Endometrial microvascular endothelial cells (primary cell): Measurements from ENCODE around the gene SNX25. TPM values are rescaled to one million over a fixed set of nuclear protein-coding genes. Genes with fewer than 3 reads are reported as not detected.
"Not testable (repeated sequence)": the region's sequence is repeated elsewhere in the genome, so short reads cannot be mapped to it uniquely, and the experiment has no call there.

Source experiments
- in situ Hi-C: cut with HindIII; loops from 2 replicates; pipeline ENCODE4 v1.10.0; 2017; ENCODE audit warnings: low sequenced_read_pairs, low pct_unique_long_range_greater_than_20kb; ENCODE audit errors: inconsistent ontology term
- total RNA-seq: library from RNA; depleted of rRNA; stranded (reverse); fragments of >200 nt; gene quantifications from one replicate; pipeline ENCODE4 v1.2.3, GENCODE V29; 2015; ENCODE audit errors: inconsistent ontology term

The SNX25 gene
- 13.7 TPM for total RNA-seq

DNA sequence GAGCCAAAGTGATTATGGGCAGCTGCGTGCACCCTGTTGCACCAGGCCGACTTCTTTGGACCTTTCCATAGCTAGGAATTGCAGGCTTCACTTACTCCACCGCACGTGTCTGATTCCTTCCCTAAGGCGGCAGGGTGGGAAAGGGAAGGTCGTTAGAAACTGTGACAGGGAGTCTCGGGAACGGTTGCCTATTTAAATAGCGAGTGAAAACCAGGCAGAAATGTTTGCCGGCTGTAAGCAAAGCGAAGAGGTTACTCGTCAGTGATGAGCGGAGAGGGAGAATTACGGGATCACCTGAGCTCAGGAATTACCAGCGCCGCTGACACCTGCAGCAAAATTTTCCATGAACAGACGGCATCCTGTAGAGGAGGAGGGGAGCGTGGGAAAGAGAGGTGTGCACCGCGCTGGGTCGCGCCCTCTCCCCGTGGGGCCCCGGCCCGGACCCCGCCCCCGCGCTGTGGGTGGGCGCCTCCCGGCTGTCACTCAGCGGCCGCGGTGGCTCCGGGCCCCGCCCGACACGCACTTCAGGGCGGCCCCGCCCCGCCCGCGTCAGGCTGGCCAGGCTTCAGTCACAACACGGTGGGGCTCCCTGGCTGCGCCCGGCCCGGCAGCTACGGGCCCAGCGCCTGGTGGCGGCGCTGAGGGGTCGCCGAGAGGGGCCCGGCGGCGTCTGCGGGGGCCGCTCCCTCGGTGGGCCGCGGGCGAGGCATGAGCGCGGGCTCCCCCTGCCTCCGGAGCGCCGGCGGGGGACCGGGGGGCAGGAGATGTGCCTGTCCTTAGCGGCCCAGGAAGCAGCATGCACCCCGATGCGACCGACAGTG lies at the start of gene SNX25:
TSS of gene SNX25 (plus strand) at position 568 of the 821 bp plus-strand sequence. CDS start at position 797, 229 bp downstream.
- in situ Hi-C loops, result no loop called here

DNA sequence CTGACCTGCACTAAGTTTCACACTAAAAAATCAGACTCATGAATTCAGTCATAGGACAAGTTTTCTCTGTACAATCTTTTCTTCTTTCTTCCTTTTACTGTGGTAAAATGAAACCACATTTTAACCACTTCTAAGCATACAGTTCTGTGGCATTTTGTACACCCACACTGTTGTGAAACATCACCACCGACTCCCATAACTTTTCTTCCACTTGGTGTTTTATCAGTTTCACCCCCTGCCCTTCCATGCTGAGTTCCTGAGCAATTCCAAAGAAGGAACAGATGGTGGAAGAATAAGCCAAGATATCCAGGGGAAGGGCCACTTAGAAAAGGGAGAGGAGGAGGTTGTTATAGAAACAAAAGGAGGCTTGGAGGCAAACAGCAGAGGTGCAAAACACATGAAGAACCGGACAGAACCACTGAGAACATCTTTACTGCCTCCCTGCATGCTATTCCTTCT lies 43.8 kb upstream of the SNX25 start:
- in situ Hi-C loops, result no loop called here

DNA sequence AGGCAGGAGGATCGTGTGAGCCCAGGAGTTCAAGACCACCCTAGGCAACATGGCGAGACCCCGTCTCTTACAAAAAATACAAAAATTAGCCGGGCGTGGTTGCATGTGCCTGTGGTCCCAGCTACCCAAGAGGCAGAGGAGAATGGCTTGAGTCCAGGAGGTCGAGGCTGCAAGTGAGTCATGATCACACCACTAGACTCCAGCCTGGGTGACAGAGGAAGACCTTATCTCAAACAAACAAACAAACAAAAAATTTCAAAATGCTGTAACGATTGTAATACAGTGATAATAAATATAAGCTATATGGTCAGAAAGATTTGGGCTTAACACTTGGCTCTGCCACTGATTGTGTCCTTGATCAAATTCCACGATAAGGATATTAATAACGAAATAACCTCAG lies 42.2 kb upstream of the SNX25 start:
- in situ Hi-C loops, result no loop called here

DNA sequence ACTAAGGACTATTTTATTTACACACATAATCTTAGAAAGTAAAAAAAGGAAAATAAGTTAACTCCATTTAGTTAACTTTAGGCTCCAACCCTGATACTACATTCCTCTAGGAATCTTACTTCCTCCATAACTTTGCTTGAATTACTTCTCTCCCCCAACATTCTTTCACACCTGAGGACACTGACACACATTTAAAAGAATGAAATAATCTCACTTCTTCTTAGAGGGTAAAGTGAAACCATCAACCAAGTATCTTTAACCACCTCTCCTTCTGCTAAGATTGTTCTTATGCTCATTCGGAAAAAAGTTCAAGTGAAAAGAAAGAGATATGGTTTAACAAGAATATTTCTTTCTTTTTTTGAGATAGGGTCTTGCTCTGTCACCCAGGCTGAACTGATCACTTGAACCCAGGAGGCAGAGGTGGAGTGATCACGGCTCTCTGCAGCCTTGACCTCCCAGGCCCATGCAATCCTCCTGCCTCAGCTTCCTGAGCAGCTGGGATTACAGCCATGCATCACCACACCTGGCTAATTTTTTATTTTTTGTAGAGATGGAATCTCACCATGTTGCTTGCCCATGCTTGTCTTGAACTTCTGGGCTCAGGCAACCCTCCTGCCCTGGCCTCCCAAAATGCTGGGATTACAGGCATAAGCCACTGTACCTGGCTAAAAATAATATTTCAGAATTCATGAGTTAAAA lies 37.9 kb upstream of the SNX25 start:
- in situ Hi-C loops, result no loop called here

DNA sequence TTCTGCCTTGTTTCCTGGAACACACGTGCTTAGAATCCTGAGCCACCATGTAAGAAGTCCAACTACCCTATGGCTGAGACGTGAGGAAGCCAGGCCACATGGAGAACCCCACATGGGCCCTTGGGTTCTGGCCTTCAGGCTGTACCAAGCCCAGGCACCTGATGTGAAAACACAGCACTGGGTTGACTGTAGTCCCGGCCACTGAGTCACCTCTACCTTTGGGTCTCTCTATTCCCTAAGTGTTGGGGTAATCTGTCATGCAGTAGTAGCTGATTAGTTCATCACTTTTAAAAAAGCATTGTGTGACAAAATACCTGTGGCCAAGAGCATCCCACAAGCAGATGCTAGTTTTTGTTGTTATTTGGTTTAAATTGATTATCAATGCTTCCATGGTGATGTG lies 29.9 kb upstream of the SNX25 start:
- in situ Hi-C loops, result no loop called here

DNA sequence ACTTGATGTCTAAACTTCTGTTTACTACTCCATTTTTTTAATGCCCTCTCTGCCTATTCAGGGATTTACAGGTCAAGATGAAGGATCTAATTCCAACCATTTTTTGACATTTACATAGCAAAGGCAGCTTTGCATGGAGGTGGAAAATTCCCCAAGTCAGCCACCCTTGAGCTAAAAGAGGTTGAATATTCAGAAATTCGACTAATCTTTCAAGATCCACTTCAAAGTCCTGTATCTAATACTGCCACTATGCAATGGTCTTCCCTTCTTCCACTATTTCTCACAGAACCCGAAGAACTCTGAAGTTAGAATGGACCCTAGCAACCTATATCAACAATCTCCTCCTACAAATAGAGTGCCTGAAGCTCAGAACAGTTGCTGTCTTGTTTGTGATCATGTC lies 27.2 kb upstream of the SNX25 start:
- in situ Hi-C loops, result no loop called here

DNA sequence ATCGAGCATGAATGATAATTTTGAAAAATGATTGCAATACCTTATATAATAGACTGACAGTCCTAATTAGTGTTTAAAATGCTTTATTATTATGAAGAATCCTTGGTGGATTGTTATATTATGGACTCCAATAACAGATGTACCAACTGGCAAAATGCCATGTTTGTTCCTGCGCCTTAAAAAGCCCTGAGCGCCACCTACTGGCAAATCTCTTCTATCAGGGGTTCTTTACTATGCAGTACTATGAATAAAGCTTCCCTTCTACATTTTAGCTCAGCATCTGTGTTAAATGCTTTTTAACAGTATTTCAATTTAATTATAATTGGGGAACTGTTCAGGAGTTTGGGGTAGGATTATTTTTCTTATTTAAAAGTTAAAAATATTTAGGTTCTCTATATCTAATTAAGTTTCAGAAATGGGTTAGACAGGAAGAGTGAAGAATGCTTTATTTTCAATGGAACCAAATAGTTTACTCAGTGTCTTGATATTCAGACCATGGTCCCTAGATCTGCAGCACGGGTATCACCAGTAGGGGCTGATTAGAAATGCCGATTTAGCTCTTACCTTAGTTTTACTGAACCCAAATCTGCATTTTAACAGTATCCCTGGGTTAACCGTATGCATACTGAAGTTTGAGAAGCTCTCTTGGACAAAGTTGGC lies 25.6 kb upstream of the SNX25 start:
- in situ Hi-C loops, result no loop called here

DNA sequence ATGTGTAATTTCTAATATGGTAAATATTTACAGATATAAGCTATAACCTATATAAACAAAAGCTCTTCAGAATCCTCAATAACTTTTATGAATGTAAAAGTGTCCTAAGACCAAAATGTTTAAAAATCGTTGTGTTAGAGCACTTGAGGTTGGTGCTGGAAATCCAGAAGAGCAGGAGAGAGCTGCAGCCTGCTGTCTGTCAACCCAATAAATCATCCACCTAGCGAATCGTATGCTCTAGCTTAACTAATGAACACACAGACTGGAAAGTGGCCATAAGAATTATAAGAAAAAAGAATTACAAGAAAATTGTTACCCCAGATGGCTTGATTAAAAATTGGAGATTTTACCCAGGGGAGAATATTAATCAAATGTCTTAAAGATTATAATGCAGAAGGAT lies 22.6 kb upstream of the SNX25 start:
- in situ Hi-C loops, result no loop called here

DNA sequence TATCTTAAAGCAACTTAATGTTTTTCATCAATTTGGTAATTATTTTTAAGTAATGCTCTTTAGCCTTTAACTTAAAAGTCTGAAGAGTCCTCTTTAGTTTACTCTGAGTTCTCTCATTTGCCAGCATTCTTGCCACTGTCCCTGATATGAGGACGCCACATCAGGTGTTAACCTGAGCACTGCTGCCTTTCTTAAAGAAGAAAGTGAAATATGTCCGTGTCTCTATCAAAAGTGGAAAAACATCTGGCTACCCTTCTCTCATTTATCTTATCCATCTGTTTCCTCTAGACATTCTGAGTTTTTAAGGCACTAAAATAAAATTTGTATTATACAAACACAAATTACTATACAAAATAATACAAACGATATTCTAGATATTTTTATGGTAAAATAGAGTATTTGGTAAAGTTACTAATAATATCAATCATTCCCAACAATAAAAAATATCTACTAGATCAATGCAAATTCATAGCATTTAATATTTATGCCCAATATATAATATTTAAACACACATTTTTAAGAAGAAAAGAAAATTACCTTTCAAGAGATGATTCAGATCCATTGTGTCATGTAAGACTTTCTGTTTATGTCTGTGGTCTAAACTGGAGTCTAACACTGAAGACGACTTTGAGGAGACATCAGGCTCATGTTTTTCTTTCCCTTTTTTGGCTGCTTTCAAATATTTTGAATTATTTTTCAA lies 19.6 kb upstream of the SNX25 start:
- in situ Hi-C loops, result no loop called here

DNA sequence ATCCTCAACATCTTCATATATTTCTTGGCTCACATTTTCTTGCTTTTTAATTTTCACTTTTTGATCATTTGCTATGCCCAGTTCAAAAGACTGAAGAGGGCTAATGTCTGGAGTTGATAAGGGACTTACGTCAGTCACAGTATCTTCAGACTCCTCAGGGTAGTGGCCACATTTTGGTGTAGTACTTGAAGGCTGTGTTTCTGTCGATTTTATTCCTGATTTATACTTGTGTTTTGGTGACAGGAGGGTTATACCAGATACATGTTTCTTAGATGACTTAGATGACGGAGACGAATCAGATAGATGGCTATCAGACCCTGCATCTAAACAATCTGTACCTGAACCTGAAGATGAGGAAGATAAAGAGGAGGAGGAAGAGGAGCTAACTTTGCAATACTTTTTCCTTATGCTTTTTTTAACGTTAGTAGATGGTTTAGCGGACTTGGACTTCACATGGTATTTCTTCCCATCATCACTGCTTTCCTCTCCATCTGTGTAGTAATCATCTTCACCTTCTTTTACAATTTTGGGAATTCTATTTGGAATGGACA lies 19.0 kb upstream of the SNX25 start:
- in situ Hi-C loops, result no loop called here

DNA sequence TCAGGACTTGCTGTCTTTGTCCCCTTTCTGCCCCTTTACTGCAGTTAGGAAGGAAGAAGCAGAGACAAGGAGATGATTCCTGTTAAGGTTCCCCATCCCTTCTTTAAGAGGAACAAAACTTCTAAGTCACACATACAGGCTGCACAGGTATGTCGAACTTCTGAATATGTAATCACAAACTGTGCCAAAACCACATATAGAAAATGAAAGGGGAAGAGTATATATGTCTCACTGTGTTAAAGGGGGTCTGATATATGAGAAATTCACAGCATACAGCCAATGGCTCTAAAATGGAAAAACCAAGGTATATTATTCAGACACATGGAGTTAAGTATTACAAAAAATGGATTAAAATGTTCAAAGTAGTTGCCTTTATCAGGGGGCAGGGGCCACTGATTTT lies 17.3 kb upstream of the SNX25 start:
- in situ Hi-C loops, result no loop called here

DNA sequence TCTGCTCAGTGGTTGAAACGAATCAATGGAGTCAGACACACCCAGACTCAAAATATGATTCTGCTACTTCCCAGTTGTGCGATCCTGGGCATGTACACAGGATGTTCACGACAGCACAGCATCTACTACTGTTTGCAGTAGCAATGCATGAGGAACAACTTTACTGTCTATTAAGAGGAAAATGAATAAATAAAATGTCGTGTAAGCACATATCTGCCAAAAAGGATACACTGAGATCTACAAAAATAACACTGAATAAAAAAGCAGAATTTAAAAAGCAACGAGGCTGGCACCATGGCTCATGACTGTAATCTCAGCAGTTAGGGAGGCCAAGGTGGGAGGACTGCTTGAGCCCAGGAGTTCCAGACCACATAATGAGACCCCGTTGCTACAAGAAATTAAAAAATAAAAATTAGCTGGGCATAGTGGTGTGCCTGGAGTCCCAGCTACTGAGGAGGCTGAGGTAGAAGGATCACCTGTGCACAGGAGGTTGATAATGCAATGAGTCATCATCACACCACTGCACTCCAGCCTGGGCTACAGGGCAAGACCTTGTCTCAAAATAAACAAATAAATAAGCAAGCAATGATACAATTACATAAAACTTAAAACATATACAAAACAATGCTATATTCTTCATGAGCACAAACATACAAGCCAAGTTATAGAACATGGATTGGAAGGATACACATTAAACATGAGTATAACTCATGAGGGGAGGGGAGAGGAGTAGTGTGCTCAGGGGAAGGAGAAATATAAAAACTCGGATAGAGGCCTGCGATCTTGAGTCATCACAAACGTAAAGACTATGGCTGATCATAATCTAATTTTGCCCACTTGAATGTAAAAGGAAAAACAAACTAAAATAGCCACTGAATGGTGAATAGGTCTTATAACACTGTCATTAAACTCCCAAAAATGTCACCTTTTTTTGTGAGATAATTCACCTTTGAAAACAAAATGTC lies 14.2 kb upstream of the SNX25 start:
- in situ Hi-C loops, result no loop called here

DNA sequence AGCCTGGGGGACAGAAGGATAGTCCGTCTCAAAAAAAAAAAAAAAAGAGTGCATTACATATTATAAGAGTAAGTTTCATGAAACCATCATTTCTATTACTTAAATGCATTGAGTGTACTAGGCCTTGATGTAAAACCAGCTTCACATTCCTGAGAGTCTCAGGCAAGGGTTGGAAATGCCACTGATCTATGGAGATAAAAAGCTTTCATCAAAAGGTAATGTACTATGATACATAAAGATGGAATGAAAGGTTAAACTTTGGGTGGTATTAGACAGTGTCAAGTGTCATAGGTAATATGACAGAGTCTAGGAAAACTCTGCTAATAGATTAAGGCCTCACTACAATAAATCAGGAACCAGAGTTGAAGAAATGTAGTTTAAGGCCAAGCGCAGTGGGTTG lies 13.0 kb upstream of the SNX25 start:
- in situ Hi-C loops, result no loop called here

DNA sequence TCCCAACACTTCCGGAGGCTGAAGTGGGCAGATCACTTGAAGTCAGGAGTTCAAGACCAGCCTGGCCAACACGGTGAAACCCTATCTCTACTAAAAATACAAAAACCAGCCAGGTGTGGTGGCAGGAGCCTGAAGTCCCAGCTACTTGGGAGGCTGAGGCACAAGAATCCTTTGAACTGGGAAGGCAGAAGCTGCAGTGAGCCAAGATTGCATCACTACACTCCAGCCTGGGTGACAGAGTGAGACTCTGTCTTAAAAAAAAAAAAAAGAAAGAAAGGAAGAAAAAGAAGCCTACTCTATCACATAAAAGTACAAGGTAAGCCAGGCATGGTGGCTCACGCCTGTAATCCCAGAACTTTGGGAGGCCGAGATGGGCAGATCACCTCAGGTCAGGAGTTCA lies 11.2 kb upstream of the SNX25 start:
- in situ Hi-C loops, result not testable (repeated sequence)

DNA sequence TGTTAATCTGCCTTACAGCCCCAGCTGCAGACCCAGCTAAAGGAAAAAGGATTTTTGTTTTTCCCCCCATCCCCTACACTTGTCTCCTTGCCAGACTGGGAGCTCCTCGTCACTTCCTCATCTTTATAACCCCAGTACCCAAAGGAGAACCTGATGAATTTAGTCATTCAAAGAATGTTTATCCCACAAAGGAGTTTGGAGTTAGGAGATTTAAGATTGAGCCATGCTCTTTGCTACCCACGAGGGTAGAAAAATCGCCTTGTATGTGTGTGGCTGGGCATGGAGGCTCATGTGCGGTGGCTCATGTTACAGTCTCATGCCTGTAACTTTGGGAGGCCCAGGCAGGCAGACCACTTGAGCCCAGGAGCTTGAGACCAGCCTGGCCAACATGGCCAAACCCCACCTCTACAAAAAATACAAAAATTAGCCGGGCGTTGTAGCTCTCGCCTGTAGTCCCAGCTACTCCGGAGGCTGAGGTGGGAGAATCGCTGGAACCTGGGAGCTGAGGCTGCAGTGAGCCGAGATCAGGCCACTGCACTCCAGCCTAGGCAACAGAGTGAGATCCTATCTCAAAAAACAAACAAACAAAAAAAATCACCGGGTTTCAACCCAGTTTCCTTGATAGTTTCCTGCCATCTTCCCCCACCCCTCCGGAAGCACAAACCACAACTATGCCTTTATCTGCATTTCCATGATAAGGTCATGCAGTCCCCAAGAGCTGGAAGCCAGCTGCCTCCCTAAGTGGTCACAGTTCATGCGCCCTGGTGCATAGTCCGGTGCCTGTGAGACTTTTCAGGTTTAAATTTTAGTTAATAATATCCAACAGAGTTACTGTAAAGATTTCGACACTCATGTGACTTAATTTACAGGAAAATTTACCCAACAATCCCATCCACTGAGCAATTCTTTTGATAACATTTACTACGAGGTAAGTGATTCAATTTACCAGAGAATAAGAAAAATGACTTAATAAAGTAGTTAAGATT lies 7.1 kb upstream of the SNX25 start:
- in situ Hi-C loops, result no loop called here

DNA sequence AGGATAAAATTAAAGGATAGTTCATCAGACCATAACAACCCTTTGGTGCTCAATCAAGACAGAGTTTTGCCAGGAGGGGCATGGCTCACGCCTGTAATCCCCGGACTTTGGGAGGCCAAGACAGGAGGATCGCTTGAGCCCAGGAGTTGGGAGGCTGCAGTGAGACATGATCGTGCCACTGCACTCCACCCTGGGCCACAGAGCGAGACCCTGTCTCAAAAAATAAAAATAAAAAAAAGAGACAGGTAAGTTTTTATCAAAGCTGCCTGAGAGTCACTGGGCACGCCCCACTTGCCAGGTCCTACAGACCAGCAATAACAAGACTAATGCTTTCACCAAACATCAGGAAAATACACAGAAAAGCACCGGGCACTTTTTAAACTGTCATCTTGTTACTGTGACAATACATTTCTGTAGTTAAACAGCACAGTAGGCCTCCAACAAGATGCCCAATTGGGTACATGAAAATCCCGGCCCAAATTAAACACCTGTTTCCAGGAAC lies 6.4 kb upstream of the SNX25 start:
- in situ Hi-C loops, result no loop called here
